IPS DF 4.7 (cell line): Measurements from ENCODE around the gene LHX2.

Source experiments
- DNase-seq: peaks from one replicate; pipeline ENCODE4 v3.0.0-alpha.2; 2013; ENCODE audit warnings: low spot score; ENCODE audit errors: extremely low read depth

The LHX2 gene

DNA sequence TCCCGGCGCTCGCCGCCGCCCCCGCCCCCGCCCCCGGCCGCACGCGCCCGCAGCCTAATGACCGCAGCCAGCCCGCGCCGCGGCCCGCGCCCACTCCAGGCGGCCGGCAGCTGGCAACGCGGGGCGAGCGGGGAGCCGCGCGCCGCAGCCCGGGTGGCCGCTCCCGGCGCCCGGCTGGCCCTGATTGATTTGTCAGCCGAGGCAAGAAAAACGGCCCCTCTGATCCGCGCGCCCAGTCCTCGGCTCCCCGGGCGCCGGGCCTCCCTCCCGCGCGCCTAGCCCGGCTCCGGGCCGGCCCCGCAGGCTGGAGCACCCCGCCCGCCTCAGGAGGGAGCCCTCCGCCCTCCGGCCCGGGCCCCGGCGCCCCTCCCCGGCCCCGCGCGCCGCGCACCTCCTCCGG lies 11.9 kb upstream of the LHX2 start:
- no peak for DNase-seq

DNA sequence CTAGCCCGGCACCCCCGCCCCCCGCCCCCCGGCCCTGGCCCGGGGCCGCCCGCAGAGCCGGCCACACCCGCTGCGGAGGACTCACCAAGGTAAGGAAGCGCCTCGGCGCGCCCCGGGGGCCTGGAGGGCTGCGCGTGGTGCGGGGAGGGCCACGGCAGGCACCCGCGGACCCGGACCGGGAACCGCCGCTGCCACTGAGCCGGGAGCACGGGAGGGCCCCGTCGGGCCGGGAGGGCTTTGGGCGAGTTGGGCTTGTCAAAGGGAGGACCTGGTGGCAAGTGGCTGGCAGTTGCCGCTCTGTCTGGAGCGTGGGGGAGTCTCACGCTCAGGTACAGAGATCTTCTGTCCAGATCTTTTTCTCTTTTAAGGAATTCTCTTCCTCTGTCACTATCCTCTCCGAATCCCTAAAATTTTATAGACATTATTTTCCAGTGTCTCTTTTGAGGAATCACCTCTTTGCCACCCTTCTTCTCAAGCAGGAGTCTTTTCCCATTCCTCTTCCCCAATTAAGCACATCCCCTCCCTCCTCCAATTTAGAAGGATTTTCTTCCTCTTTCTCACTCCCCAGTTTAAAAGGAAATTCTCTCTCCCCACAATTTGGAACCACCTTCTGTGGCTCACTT lies 11.3 kb upstream of the LHX2 start:
- no peak for DNase-seq

DNA sequence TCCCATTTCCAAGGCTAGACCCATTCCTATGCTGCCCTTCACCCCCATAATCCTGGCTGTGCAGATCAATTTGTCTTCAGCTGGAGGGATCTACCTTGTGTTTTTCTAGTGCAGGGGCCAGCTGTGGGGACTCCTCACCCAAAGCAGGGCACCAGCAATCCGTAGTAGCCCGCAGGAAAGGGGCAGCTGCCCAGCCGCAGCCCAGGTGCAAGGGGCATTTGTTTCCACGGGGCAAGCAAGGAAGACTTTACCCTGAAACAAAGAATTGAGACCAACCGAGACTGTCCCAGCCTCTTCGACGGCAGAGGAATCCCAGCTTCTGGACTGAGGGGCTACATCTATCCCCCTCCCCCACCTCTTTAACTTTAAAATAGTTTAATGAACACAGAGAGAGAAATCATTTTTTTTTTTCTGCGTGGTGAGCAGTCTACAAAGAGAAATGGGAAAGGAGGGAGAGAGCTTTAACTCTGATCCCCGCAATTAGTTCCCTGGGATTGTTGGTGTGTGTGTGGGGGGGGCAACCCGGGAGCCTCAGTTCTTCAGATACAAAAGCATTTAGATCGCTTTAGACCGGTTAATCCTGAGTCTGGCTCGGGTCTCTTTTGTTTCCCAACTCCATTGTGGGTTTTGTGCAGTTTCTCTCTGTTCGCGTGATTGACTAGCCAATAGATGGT lies 10.6 kb upstream of the LHX2 start:
- DNase-seq, result no peak

DNA sequence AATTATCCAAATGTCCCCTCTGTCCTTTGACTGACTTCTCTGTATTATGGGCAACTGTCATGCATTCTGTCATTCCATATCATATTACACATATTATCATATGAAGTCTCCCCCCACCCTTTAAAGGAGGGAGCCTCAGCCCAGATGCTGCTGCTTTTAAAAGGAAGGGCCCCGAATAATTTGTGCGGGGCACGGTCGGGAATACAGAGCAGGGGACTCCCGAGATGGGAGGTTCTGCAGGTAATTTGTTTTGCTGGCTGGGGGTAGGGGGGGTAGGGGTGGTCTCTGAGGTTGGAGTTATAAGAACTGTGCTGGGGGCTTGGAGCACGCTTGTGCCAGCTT lies 10.1 kb upstream of the LHX2 start:
- DNase-seq, result no peak

DNA sequence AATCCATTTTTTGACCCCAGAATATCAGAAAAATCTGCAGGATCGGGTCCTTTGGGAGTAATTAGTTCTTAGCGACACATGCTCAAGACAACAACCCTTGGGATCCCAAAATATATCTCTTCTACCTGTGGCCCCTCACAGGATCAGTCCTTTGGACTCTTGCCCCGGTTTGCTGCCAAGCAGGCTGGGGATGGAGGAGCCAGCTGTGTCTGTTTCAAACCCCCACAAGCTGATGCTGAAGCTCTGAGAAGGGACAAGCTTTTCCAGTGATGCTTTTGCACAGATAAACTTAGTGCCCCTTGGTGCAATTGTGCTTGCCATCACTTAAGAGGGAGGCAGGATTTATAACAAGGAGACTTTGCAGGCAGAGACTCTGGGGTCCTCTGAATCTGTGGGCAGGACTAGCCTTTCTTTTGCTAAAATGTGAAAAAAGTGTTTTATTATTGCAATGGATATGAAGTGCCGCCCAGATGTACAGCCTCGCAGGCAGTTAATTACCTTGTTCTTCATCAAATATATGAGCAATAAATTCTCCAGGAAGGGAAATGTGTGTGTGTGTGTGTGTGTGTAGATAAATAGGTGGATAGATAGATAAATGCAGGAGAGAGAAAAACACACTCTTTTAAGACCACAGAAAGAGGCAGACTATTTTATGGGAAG lies 9.6 kb upstream of the LHX2 start:
- DNase-seq, result no peak

DNA sequence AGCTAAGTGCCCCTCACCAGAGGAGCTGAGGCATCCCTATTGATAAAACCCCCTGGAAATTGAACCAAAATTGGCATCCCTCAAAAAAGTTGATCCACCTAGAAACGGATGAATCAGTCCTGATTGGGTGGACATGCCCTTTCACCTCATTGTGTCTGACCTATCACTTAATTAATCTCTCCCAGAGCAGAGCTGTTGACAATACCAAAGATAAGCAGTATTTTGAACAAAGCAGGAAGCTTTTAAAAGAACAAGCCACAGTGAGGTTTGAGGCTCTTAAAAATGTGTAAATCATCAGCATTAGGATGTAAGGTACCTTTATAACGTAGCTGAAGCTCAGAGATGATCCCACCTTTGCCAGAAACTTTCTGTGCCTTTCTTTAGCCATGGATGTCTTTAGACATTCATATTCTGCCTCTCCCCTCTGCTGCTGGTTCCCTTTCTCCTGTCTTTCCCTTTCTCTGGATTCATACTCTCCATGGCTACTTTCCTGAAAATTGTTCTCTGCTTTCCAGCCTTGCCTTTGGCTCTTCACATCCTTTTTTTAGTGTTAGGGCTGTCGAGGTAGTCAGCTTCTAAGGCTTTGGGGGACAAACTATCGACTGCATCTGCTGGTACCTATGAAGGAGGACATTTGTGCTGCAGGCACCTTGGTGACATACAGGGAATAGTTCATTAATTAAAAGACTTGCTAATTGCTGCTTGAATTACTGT lies 7.8 kb upstream of the LHX2 start:
- no peak for DNase-seq

DNA sequence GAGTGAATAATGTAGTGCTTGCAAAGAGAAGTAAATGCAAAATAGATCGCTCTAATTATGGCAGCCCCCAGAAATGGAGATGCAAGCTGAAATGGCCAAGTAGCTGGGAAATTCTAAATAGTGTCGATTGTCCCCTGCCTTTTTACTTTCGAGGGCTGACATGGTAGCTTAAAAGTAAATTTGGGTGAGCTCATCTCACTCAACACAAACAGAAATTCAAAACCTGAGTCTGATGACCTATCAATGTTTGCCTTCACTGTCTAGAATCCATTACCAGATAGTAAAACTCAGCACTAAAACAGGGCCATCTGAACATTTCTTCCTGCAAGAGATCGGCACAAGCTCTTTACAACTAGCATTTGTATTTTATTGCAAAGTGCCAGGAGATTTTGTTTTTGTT lies 7.0 kb upstream of the LHX2 start:
- DNase-seq, result no peak

DNA sequence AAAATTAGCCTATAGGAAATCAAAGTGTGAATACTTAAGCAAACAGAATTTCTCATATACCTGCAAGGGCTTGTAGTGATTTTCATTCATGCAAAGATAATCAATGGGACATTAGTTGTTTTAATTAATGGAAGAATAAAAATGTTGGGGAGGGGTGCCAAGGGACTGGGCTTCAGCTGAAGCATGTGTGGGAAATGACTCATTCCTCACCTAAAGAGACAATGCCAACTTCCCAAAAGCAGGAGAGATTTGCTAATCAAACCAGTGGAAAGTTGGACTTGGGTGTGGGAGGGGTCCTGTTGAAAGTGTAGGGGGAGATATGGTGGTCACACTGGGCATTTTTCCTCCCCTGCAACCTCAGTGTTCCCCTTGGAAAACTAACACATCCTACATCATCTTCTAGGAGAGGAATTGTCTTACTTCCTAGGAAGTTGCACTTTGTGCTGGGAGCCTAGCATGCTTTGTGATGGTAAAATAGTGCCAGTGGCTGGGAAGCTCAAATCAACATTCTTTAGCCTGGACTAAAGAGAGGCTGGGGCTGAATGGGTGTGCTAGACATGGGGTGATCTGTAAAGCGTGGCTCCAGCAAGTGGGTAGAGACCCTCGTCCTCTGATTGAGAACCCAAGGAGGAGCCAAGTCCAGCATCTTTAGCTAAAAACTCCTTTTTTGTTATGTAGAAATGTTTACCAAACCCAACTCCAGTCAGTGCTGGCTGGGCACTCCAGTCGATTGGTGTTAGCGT lies 6.4 kb upstream of the LHX2 start:
- no peak for DNase-seq

DNA sequence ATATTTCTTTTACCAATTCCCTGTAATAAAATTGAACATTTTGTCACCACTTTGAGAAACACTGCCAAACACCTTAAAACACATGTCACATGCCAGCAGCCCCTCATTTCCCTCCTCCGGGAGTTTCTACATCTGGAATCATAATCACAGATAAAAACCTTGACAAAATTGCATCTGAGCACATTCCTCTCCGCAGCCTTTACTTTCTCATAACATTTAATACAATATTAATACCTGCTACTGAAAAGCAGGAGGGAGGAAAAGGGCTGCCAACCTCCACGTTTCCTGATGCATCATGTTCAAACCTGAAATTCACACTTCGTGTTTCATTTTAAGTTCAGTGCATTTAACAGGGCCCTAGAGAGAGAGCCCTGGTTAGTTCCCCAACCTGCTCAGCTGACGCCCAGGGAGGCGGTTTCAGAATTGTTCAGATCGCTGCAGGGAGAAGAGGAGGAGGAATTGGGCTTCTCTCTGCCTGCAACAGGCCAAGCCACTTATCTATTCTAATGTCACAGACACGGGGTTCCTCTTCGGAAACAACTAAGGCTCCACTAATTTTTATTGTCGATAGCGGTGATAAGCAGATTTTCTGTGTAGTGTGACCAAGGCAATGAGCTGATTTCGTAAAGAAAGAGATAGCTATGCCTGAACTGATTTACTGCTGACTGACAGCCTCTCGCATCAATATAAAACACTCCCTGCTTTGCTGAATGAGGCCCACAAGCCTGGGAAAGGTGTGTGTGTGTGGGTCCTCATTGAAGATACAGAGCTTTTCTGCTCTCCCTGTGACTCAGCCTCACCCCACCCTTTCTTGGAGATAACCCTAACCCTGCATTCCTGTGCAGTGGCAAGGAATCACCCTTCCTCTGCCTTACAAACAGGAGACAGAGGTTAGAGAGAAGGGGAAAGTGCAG lies 4.9 kb upstream of the LHX2 start:
- DNase-seq, result no peak

DNA sequence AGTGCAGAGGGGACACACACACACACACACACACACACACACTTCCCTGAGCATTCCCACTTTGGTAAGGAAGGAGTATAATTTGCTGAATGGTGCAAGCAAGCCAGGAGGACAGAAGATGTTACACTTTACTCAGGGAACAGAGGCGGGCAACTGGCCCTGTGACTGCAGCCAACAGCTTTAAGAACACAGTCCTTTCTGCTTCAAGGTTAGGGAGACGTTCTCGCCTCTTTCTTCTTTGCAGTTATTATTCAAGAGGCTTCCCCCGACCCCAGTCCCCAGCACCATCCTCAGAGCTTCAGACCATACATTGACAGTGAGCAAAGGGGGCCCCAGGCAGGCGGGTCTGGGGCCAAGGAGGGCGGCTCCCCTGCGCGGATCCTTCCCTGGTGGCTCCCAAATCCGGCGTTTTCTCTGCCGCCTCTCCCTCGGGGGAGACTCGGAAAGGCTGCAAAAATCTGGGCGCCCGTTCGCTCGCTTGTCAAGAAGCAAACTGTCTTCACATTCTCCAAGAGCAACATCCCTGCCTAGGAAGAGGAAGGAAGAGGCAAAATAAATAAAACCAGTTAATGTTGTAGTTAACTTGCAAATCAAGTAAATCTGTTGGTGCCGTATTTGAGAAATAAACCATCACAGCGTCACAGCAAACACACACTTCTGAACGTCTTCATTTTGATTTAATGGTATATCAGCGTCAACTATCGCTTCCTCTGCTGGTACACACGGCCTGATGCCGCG lies 3.8 kb upstream of the LHX2 start:
- no peak for DNase-seq

DNA sequence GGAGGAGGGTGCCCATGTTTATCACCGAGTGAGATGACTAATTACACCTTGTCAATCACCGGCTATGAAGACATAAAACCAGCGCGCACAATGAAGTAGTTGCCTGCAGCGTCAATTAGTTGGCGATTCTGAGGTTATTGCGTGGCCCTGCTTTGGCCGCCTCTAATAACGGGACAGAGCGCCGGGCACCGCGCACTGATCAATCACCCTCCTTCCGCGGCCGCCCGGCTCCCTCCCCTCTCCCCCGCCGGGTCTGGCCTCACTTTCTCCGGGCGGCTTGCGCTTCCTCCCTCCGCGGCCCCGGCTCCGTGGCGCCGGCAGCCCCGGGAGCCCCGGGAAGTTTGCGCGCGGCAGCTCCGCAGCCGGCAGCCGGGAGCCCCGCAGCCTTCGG lies 3.3 kb upstream of the LHX2 start:
- no peak for DNase-seq

DNA sequence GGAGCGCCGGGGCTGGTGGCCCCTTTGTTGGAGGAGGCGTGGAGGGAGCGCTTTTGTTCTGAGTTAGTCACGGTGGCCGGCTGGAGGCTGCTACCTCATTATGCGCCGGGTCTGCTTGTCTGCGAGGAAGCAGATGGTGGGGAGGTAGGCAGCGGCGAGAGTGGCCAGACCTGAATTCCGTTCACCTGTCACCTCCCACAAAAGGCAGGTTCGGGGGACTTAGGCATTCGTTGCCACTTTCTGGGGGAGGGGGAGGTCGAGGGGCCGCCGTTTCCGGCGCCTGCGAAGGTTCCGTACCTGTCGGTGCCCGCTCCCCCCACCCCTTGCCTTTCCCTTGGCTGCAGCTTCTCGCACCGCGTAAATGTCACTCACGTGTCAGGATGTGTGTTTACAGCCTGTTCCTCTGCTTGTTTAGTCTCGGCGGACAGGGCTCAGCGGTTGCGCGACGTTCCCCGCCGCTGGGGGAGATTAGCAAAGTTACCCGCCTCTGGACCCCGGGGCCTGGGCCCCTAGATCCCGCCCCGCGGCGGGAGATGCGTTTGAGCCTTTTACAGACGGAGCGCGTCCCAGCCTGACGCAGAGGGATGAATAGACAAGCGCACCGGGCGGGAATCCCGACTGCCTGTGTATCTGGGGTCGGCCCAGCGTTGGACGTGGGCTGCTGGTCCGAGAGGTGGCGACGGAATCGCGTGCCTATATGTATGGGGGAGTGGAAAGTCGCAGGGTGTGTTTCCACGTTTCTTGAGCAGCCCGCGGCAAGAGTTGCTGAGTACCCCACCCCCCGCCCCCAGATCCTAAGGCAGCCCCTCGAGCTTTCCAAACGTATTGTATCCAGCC lies 2.7 kb upstream of the LHX2 start:
- DNase-seq, result no peak

DNA sequence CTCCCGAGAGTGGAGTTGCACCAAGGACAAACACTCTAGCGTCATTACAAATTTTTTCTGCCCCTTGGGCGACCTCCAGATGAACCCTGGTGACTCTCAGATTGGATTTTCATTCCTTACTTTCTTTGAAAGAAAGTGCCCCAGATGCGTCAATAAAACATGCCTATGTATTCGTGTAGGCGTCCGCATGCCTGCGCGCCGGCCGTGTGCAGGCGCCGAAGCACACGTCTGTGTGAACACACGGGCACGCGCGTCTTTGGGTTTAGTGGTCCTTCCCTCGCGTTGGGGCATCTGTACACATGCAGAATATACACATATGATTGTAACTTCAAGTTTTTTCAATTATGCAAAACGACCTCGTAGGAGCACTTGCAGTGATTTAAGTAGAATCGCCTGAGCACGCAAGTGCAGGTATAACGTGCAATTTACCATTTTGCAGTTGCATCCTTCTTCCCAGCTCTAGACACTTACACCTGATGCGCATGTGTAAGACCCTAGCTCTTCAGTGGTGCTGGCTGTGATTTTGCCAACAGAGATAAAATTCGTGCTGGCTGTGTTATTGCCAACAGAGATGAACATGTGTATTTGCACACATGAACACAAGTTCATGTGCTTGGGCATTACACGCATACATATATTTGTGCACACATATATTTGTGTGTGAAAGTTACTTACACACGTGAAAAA lies 1.9 kb upstream of the LHX2 start:
- DNase-seq, result no peak

DNA sequence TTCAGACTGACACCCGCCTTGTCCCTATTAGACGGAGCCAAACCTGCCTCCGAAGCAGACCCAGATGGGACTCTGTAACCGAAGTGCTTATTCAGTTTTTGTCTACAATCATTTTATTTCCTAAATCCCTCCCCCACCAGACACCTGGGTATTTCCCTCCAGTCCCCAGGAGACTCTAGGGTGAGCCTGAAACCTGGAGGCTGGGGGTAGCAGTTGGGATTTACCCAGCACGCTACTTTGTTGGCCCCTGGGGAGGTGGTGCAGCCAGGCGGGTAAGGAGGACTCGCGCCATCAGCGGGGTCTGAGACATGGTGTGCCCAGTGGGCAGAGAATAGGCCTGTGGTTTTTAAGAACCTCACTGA lies 1.3 kb upstream of the LHX2 start:
- DNase-seq, result no peak

DNA sequence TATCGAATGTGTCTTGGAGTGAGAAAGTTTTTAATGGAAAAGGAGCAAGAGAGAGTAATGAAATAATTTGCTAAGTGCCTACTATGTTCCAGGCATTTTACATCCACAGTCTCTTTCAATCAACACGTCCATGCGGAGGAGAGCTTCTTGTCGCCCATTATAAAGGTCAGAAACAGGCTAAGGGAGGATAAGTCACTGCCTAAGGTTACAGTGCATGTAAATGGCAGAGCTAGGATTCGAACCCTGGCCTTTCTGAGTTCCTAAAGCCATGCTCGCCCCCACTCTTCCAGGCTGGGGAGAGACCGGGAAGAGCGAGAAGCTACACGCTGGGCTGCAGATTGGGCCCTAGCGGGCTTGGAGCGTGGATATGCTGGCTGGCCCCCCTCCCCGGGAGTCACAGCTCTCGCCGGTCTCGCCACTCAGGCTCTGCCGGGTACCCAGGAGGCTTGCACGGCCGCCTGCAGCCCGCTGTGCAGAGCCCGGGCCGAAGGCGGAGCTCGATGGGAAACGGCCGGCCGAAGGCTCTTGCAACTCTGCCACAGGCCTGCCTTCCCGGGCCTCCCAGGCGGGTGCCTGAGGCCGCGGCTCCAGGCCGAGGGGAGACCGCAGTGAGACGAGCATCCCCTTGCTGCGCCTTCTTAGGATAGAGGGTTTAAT lies 775 bp upstream of the LHX2 start:
- DNase-seq, result no peak

DNA sequence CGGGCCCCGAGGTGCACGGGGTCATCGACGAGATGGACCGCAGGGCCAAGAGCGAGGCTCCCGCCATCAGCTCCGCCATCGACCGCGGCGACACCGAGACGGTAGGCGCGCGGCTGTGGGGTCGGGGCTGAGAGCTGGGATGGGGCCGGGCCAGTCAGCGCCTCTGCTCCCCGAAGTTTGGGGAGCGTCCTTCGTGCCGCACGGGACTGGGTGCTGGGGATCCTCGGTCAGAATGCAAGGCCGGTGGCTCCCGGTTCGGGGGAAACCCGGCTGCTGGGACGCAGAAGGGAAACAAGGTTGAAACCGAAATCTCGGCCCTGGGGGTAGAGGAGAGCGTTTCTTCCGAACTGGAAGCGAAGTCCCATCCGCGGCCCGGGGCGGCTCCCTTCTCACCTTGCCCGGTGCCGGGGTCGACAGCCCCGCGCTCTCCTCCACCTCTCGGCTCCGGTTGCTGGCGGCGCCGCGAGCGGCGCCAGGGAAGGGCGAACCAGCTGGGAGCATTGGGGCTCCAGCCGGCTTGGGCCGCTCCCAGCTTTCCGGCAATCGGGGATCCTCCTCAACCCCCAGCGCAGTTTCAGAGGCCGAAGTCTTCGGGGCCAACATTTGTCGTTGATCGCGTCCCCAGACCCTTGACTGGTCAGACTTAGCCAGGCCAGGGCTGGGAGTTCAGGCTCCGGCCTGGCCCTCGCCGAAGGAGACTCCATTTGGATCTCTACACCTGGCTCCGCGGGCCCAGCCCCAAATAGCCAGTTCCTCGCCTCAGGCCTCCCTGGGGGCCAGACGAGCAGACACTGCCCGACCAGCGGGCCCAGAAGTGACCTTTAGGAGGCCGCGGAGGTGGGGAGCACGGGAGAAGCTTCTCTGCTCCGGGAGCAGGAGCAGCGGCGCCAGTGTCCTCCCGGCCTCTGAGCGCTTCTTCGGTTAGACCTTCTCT lies 1.1 kb downstream of the LHX2 start:
- no peak for DNase-seq
